Activated naive CD8-positive, alpha-beta T cell treated with anti-CD3 and anti-CD28 coated beads for 36 hours (primary cell): Measurements from ENCODE around the gene SAFB. TPM values are rescaled to one million over a fixed set of nuclear protein-coding genes. Genes with fewer than 3 reads are reported as not detected.
"Not testable (repeated sequence)": the region's sequence is repeated elsewhere in the genome, so short reads cannot be mapped to it uniquely, and the experiment has no call there.

ENCODE experiments used
- DNase-seq: peaks from one replicate; pipeline ENCODE4 v3.0.0; 2021
- H3K27ac Mint-ChIP-seq: one replicate; pipeline ENCODE4 v1.8.0; 2022; ENCODE audit warnings: mild to moderate bottlenecking, moderate library complexity, mixed read lengths
- H3K27me3 Mint-ChIP-seq: one replicate; pipeline ENCODE4 v1.8.0; 2022; ENCODE audit warnings: mild to moderate bottlenecking, mixed read lengths
- H3K36me3 Mint-ChIP-seq: one replicate; pipeline ENCODE4 v1.8.0; 2021; ENCODE audit warnings: mild to moderate bottlenecking, mixed read lengths
- H3K4me1 Mint-ChIP-seq: one replicate; pipeline ENCODE4 v1.8.0; 2021; ENCODE audit warnings: mixed read lengths
- H3K4me3 Mint-ChIP-seq: one replicate; pipeline ENCODE4 v1.8.0; 2022; ENCODE audit warnings: mild to moderate bottlenecking, moderate library complexity, mixed read lengths
- H3K9me3 Mint-ChIP-seq: one replicate; pipeline ENCODE4 v1.8.0; 2022; ENCODE audit warnings: mixed read lengths
- total RNA-seq, 2 experiments: library from RNA; stranded (reverse); gene quantifications; one replicate each; pipeline ENCODE4 v1.2.3, GENCODE V29; 2021

The SAFB gene
- total RNA-seq, 2 experiments from 2014 or later, result 123 to 133 TPM

DNA sequence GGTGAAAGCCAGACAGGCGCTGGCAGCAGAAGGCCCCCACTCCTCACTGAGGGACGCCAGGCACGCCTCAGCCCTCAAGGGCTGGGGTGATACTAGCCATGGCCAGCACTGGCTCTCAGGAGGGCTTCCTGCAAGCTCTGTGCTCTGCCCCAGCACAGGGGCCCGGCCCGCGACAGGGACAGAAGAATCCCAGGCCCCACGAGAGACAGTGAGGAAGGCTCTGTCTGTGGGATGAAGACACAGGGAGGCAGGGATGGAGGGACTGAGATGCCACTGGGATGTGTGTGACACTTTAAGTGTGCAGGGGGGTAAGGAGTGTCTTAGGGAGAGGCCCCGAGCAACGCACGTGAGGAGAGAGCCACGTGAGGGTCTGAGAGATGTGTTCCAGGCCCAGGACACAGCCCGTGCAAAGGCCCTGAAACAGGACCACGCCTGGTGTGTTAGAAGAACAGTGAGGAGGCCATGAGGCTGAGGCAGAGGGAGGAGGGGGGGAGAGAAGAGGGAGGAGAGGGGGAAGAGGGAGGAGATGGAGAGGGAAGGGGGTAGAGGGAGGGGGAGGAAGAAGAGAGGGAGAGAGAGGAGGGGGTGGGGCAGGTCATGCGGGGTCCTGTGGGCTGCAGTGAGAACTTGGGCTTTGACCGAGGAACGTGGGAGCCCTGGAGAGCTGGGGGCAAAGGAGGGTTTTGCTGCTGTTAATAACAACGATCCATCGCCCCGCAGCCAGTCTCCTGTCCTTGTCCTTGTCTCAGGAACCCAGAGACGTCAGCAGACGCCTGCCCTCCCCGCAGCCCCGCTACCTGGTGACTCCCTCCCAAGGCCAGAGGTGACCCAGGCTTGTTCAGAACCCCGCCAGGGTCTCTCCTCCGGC lies 74.4 kb downstream of the SAFB start:
- H3K4me3 Mint-ChIP-seq, result no peak overlapping the region
- DNase-seq, result no peak
- peaks cover 2% of the 10 kb centered on the region for H3K27me3 Mint-ChIP-seq
- no peaks in the 10 kb centered on the region for H3K9me3 Mint-ChIP-seq
- H3K27ac Mint-ChIP-seq, result peak overlapping the region; percentile 81
- peaks cover 52% of the 10 kb centered on the region for H3K36me3 Mint-ChIP-seq
- peaks cover 7% of the 10 kb centered on the region for H3K4me1 Mint-ChIP-seq

DNA sequence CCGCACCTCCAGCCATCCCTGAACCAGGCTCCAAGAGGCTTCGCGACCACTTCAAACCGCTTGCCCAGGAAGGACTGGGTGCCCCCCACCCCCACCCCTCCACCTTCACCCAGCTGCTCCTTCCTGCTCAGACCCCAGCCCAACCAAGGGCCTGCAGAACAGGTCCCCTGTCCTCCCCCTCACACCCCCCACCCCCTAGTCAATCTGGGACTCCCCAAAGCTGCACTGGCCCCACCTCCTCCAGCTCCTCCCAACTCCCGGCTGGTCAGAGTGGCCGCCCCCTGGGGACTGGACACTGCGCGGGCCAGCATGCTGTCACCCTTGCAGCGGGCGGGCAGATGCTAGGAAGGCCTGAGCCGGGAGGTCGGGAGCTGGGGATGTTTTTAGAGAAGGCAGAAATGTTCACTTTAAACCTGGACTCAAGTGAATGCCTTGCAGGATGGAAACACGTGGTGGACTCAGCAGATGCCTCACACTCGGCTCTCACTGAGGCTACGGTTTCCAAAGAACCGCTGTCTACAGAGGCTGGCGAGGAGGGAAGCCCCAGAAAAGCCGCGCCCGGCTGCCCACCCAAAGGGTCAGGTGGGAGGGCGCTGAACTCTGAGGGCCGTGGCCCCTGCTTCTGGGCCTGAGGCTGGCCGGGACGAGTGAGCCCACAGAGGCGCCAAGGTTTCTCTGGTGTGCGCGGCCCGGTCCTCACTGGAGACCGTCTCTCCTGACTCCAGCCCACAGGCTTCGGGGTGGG lies 75.2 kb downstream of the SAFB start:
- no peaks in the 10 kb centered on the region for H3K9me3 Mint-ChIP-seq

GRCh38 chr19:5698635-5699422 lies 75.9 kb downstream of the SAFB start:
- H3K36me3 Mint-ChIP-seq, result peaks cover 45% of the 10 kb centered on the region
- H3K4me1 Mint-ChIP-seq, result no peaks in the 10 kb centered on the region
- H3K27me3 Mint-ChIP-seq, result no peaks in the 10 kb centered on the region
- peak overlapping the region; percentile 34 for H3K27ac Mint-ChIP-seq
- H3K9me3 Mint-ChIP-seq, result no peaks in the 10 kb centered on the region
- DNase-seq, result no peak
- peak overlapping the region; percentile 42 for H3K4me3 Mint-ChIP-seq

More for the DNA sequence above, 75.2 kb downstream of the SAFB start:
- no peak overlapping the region for H3K27ac Mint-ChIP-seq
- no peak overlapping the region for H3K4me3 Mint-ChIP-seq
- H3K36me3 Mint-ChIP-seq, result peaks cover 45% of the 10 kb centered on the region
- peaks cover 3% of the 10 kb centered on the region for H3K4me1 Mint-ChIP-seq
- no peak for DNase-seq
- H3K27me3 Mint-ChIP-seq, result no peaks in the 10 kb centered on the region

DNA sequence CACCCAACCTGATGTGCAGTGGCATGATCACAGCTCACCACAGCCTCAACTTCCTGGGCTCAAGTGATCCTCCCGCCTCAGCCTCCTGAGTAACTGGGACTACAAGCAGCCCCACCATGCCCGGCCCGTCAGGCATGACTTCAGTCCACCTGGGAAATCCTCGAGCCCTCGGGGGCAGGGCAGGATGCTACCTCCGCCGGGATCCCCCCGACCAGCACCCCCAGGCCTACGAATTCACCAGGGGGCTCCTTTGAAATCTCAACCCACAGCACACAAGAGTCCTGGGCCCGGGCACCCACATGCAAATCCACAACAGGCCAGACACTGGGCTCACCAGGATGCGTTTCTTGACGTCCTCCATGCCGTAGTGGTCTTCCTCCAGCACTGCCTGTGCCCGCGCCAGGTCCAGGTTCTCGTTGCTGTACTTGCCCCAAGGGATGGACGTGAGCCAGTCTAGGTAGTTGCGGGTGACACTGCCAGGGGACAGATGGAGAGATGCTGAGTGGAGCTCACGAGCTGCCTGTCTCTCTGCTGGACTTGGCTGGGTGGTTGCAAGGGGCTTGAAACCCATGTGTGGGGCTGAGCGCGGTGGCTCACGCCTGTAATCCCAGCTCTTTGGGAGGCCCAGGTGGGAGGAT lies 77.7 kb downstream of the SAFB start:
- no peak overlapping the region for H3K4me3 Mint-ChIP-seq
- no peaks in the 10 kb centered on the region for H3K4me1 Mint-ChIP-seq
- H3K27ac Mint-ChIP-seq, result no peak overlapping the region
- DNase-seq, result no peak
- H3K36me3 Mint-ChIP-seq, result peaks cover 38% of the 10 kb centered on the region
- H3K27me3 Mint-ChIP-seq, result no peaks in the 10 kb centered on the region
- no peaks in the 10 kb centered on the region for H3K9me3 Mint-ChIP-seq

DNA sequence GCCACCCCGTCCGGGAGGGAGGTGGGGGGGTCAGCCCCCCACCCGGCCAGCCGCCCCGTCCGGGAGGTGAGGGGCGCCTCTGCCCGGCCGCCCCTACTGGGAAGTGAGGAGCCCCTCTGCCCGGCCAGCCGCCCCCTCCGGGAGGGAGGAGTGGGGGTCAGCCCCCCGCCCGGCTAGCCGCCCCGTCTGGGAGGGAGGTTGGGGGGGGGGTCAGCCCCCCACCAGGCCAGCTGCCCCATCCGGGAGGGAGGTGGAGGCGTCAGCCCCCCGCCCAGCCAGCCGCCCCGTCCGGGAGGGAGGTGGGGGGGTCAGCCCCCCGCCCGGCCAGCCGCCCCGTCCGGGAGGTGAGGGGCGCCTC lies 79.1 kb downstream of the SAFB start:
- not testable (repeated sequence) for H3K27me3 Mint-ChIP-seq, DNase-seq, H3K4me1 Mint-ChIP-seq, H3K27ac Mint-ChIP-seq, H3K4me3 Mint-ChIP-seq, H3K9me3 Mint-ChIP-seq
- peaks cover 33% of the 10 kb centered on the region for H3K36me3 Mint-ChIP-seq

GRCh38 chr19:5703819-5704818 lies 81.2 kb downstream of the SAFB start:
- Mint-ChIP-seq H3K27ac (no peak overlapping the region), H3K4me1 (no peaks in the 10 kb centered on the region), H3K36me3 (peaks cover 25% of the 10 kb centered on the region), H3K4me3 (no peak overlapping the region), H3K27me3 (no peaks in the 10 kb centered on the region), H3K9me3 (no peaks in the 10 kb centered on the region)
- no peak for DNase-seq

DNA sequence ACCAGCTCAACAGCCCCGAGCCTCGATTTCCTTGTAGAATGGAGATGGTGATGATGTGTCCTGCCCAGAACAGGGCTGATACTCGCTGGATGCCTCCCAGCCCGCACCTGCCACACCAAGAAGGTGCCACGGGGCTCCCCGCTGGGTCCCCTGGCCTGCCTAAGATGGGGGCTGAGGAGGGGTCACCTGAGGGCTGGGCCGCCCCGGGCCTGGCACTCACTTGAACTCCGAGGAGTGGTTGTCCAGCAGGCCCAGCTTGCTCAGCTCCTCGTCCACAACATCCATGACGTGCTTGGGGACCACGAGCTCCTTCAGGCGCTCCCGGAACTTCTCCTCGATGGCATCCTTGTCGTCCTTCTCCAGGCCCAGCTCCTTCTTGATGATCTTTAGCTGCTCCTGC lies 82.7 kb downstream of the SAFB start:
- no peaks in the 10 kb centered on the region for H3K27me3 Mint-ChIP-seq
- no peak overlapping the region for H3K27ac Mint-ChIP-seq
- H3K36me3 Mint-ChIP-seq, result peaks cover 21% of the 10 kb centered on the region
- no peaks in the 10 kb centered on the region for H3K9me3 Mint-ChIP-seq
- H3K4me3 Mint-ChIP-seq, result no peak overlapping the region
- H3K4me1 Mint-ChIP-seq, result no peaks in the 10 kb centered on the region
- no peak for DNase-seq

DNA sequence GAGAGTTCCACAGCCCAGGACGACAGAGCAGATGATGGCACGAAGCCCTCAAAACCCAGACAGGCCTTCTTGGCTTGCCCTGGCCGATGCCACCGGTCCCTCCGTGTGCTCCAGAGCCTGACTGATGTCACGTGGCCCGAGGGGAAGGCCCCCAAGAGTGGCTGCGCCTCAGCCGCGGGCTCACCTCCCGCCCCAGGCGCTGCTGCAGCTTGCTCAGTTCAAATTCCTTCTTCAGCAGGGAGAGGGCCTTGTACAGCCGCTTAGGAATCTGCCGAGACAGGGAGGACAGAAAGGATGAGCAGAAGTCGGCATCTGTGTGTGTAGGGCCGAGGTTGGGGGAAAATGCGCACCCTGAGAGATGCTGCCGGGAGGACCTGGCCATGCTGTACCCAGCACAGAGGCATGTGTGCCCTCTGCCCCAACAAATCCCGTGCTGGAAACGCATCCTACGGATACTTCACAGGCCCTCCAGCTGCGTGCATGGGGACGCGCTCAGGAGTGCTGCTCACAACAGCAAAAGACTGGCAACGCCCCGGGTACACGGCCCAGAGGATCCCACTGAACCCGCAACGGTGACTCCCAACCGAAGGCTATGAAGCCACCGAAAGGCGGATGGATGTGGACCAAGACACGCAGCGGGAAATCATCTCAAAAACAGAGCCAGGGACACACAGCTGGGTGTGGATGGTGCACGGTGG lies 84.1 kb downstream of the SAFB start:
- no peaks in the 10 kb centered on the region for H3K27me3 Mint-ChIP-seq
- H3K36me3 Mint-ChIP-seq, result peaks cover 10% of the 10 kb centered on the region
- no peak for DNase-seq
- H3K27ac Mint-ChIP-seq, result no peak overlapping the region
- no peaks in the 10 kb centered on the region for H3K4me1 Mint-ChIP-seq
- H3K4me3 Mint-ChIP-seq, result no peak overlapping the region
- no peaks in the 10 kb centered on the region for H3K9me3 Mint-ChIP-seq

DNA sequence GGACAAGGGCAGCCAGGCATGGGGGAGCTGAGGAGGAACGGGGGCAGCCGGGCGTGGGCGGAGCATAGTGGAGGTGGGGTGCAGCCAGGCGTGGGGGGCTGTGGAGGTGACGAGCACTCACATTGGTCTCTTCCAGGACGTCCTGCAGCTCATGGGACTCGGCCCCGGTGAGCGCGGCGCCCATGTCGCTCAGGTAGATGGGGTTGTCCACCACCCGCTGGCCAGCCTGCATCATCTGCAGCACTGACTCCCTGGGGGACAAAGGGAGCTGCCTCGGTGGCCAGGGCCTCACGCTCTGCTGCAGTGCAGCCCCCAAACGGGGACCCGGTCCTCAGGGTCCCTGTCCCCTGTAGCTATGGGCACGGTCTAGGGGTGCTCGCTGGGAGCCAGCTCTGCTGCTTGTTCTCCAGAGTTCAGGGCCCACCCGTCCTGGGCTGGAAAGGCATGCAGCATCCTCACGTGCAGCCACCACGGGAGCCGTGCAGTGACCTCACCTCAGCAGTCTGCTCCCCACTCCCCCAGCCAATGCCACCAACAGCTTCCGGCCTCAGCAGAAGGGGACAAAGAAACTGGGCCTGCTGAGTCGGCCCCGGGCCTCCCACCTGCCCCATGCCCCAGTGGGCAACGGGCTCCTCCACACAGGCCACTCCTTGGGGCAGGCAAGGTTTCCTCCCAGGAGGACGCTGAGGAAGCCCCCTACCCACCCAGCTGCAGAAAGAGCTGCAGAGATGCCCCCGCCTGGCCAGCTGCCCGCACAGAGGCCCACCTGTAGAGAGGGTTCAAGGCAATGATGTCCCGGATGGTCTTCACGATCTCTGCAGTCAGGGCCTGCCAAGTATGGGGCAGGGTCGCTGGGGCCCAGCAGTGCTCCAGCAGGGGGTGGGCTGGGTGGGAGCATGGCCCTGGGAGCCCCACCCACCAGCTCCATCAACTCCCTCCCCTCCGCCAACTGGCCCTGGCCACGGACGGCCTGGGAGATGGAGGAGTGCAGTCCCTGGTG lies 85.0 kb downstream of the SAFB start:
- no peak overlapping the region for H3K4me3 Mint-ChIP-seq
- H3K27ac Mint-ChIP-seq, result no peak overlapping the region
- H3K9me3 Mint-ChIP-seq, result no peaks in the 10 kb centered on the region
- no peak for DNase-seq
- no peaks in the 10 kb centered on the region for H3K4me1 Mint-ChIP-seq
- H3K36me3 Mint-ChIP-seq, result peaks cover 14% of the 10 kb centered on the region
- no peaks in the 10 kb centered on the region for H3K27me3 Mint-ChIP-seq

- Mint-ChIP-seq H3K36me3 (peaks cover 17% of the 10 kb centered on the region), H3K4me3 (no peak overlapping the region), H3K9me3 (no peaks in the 10 kb centered on the region), H3K27ac (no peak overlapping the region), H3K4me1 (peaks cover 7% of the 10 kb centered on the region), H3K27me3 (no peaks in the 10 kb centered on the region)
- DNase-seq, result no peak
Measured at GRCh38 chr19:5711025-5711424, 88.1 kb downstream of the SAFB start.

DNA sequence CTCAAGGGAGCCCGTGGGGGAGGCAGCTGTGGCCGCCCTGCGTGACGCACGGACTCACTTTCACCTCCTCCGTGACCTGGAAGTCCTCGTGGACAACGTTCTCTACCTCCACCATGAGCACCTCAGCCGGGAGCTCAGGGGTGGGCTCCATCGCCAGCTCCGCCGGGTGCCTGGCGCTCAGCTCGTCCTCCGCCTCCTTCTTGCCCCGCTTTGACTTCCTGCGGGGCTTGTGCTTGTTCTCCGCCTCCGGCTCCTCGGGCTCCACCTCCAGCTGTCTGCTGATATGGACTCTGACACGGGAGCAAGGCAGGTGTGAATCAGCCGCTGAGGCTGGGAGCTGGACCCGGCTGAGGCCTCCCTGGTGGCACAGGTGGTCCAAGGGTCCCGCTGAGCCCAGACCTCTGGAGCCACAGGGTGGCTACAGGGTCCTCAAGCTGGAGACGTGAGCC lies 88.9 kb downstream of the SAFB start:
- no peaks in the 10 kb centered on the region for H3K27me3 Mint-ChIP-seq
- no peak overlapping the region for H3K27ac Mint-ChIP-seq
- H3K4me1 Mint-ChIP-seq, result peaks cover 10% of the 10 kb centered on the region
- H3K36me3 Mint-ChIP-seq, result peaks cover 20% of the 10 kb centered on the region
- DNase-seq, result no peak
- H3K9me3 Mint-ChIP-seq, result no peaks in the 10 kb centered on the region
- no peak overlapping the region for H3K4me3 Mint-ChIP-seq

GRCh38 chr19:5713228-5713627 lies 90.3 kb downstream of the SAFB start:
- H3K27ac Mint-ChIP-seq, result no peak overlapping the region
- DNase-seq, result no peak
- peaks cover 34% of the 10 kb centered on the region for H3K36me3 Mint-ChIP-seq
- H3K27me3 Mint-ChIP-seq, result no peaks in the 10 kb centered on the region
- no peaks in the 10 kb centered on the region for H3K9me3 Mint-ChIP-seq
- peaks cover 22% of the 10 kb centered on the region for H3K4me1 Mint-ChIP-seq
- H3K4me3 Mint-ChIP-seq, result no peak overlapping the region
